Measurements from ENCODE around the gene PSME1. TPM values are rescaled to one million over a fixed set of nuclear protein-coding genes. Genes with fewer than 3 reads are reported as not detected.

PSME1 gene
- total RNA-seq, 2 donors from 2014 or later = 199 to 235 TPM

DNA sequence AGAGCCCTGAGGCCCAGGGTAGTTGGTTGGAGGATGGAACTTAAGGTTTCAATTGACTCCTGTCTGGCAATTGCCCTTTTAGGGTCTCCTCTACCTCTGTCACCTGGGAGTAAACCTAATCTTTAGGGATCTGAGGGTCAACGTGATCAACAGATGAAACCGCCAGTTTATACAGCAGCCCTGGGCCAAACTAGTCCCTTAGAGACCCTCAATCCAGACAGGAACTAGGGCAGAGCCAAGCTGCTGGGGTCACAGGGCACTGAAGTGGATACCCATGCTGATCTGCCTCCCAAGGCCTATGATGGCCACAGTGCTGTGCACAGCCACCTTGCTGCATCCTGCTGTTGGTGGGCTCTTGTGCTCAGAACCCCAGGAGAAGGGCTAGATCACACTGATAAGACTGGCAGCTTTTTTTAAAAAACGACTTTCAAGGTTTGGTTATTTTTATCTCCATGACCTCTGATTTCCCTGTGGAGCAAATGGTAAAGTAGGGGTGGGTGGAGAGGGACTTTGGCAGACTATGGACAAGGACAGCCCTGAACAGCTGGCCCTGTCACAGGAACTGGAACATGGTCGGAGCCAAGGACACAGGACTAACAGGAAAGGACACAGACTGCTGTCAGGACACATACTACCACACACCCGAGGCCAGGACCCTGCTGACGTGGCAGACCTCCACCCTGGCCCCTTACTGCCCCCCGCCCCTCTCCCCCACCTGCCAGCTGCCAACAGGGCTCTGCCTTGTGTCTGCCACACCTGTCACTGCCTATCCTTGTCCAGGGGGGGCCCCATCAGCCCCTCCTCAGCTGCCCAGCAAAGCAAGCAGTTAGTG lies 5.1 kb upstream of the PSME1 start:
- intact Hi-C loops (cut with DNase I) = no loop called here
- H3K27ac ChIP-seq = no peak overlapping the region
- no peak for DNase-seq

DNA sequence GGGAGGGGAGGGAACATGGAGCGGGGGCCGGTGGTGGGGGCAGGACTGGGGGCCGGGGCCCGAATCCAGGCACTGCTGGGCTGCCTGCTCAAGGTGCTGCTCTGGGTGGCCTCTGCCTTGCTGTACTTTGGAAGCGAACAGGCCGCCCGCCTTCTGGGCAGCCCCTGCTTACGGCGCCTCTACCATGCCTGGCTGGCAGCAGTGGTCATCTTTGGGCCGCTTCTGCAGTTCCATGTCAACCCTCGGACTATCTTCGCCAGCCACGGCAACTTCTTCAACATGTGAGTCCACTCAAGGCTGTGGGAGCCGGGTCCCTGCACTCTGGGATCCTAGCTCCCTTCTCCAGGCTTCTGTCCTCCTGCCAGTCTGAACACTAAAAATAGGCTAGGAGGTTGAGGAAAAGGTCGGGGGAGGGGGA lies 4.4 kb upstream of the PSME1 start:
- intact Hi-C loops (cut with DNase I) = no loop called here
- Histone ChIP-seq H3K4me3 (no peak overlapping the region), H3K9me3 (no peaks in the 10 kb centered on the region), H3K27ac (no peak overlapping the region), H3K4me1 (no peaks in the 10 kb centered on the region), H3K9ac (ENCODE audit: low read depth in 2 of 2, low read length in 2 of 2) (no peak overlapping the region), H3K36me3 (no peaks in the 10 kb centered on the region), H3K27me3 (no peaks in the 10 kb centered on the region)
- DNase-seq = no peak
- no peak for TF ChIP-seq CTCF (IDR thresholded peaks at IDR 0.05)

More for the DNA sequence above, 5.1 kb upstream of the PSME1 start:
- Histone ChIP-seq H3K9ac (ENCODE audit: low read depth in 2 of 2, low read length in 2 of 2) (no peak overlapping the region), H3K4me3 (no peak overlapping the region), H3K9me3 (no peaks in the 10 kb centered on the region), H3K4me1 (no peaks in the 10 kb centered on the region), H3K27me3 (no peaks in the 10 kb centered on the region), H3K36me3 (no peaks in the 10 kb centered on the region)
- TF ChIP-seq CTCF (IDR thresholded peaks at IDR 0.05) = no peak

GRCh38 chr14:24132061-24132685 lies 3.8 kb upstream of the PSME1 start:
- Histone ChIP-seq H3K9me3 (no peaks in the 10 kb centered on the region), H3K4me1 (peaks cover 4% of the 10 kb centered on the region), H3K4me3 (no peak overlapping the region), H3K9ac (ENCODE audit: low read depth in 2 of 2, low read length in 2 of 2) (no peak overlapping the region), H3K27ac (no peak overlapping the region), H3K27me3 (no peaks in the 10 kb centered on the region), H3K36me3 (no peaks in the 10 kb centered on the region)
- no peak for TF ChIP-seq CTCF (IDR thresholded peaks at IDR 0.05)
- no peak for DNase-seq
- intact Hi-C loops (cut with DNase I) = no loop called here

GRCh38 chr14:24132976-24133375 lies 3.0 kb upstream of the PSME1 start:
- Histone ChIP-seq H3K9me3 (no peaks in the 10 kb centered on the region), H3K4me1 (peaks cover 10% of the 10 kb centered on the region), H3K4me3 (no peak overlapping the region), H3K27ac (no peak overlapping the region), H3K27me3 (no peaks in the 10 kb centered on the region), H3K36me3 (peaks cover 3% of the 10 kb centered on the region), H3K9ac (ENCODE audit: low read depth in 2 of 2, low read length in 2 of 2) (no peak overlapping the region)
- intact Hi-C loops (cut with DNase I) = no loop called here
- TF ChIP-seq CTCF (IDR thresholded peaks at IDR 0.05) = no peak
- no peak for DNase-seq

GRCh38 chr14:24133735-24134134 lies 2.3 kb upstream of the PSME1 start:
- no peaks in the 10 kb centered on the region for H3K9me3 ChIP-seq
- H3K4me3 ChIP-seq = no peak overlapping the region
- no peak overlapping the region for H3K27ac ChIP-seq
- no peak for DNase-seq
- no peaks in the 10 kb centered on the region for H3K27me3 ChIP-seq
- H3K9ac ChIP-seq (ENCODE audit: low read depth in 2 of 2, low read length in 2 of 2) = no peak overlapping the region
- peaks cover 7% of the 10 kb centered on the region for H3K36me3 ChIP-seq
- TF ChIP-seq CTCF (IDR thresholded peaks at IDR 0.05) = no peak
- peaks cover 12% of the 10 kb centered on the region for H3K4me1 ChIP-seq
- intact Hi-C loops (cut with DNase I) = no loop called here

Data from colonic mucosa (tissue), 4 donors.